ENCODE results near the gene ELP5.

Gene ELP5

GRCh38 chr17:7290166-7290565 is 38.2 kb downstream of the ELP5 start:
- no peak for DNase-seq

GRCh38 chr17:7290685-7291084 is 38.7 kb downstream of the ELP5 start:
- no peak for DNase-seq

- no peak for DNase-seq
These were observed 40.2 kb downstream of the ELP5 start for GRCh38 chr17:7292194-7292593.

GRCh38 chr17:7292729-7293128 is 40.7 kb downstream of the ELP5 start:
- no peak for DNase-seq

GRCh38 chr17:7293159-7293558 is 41.1 kb downstream of the ELP5 start:
- DNase-seq, result no peak

GRCh38 chr17:7293816-7294613 is 42.0 kb downstream of the ELP5 start:
- no peak for DNase-seq

- peak; percentile 77 for DNase-seq
These were observed 42.7 kb downstream of the ELP5 start, which contains the start of gene YBX2 for GRCh38 chr17:7294614-7295153. Gene YBX2 (minus strand): TSS chr17:7294639. CDS start chr17:7294500, 139 bp downstream.

- DNase-seq, result no peak
These were observed 43.5 kb downstream of the ELP5 start for GRCh38 chr17:7295230-7296180.

GRCh38 chr17:7296189-7296861 is 44.3 kb downstream of the ELP5 start:
- DNase-seq, result peak; percentile 64

GRCh38 chr17:7304179-7304578 is 52.2 kb downstream of the ELP5 start:
- DNase-seq, result no peak

GRCh38 chr17:7306911-7307685 is 55.1 kb downstream of the ELP5 start, which contains the start of gene EIF5A:
Gene EIF5A (plus strand): TSS chr17:7307628. CDS start chr17:7309636, 2,008 bp downstream.
- DNase-seq, result peak; percentile 100

GRCh38 chr17:7307686-7308624 is 55.9 kb downstream of the ELP5 start:
- peak; percentile 57 for DNase-seq

- peak; percentile 86 for DNase-seq
These were observed 56.8 kb downstream of the ELP5 start for GRCh38 chr17:7308625-7309433.

All from activated naive CD4-positive, alpha-beta T cell treated with anti-CD3 and anti-CD28 coated beads, Interleukin-2, amount 50 U/mL, for 16 hours (primary cell).